ENCODE measurements around the gene NBPF26.
"Not testable (repeated sequence)": the region's sequence is repeated elsewhere in the genome, so short reads cannot be mapped to it uniquely, and the experiment has no call there.

NBPF26 gene

GRCh38 chr1:120723715-120724402 is at the start of gene NBPF26:
TSS of gene NBPF26 (plus strand) at chr1:120723945.
- peak; percentile 5 for DNase-seq

GRCh38 chr1:120680106-120680819 is 43.5 kb upstream of the NBPF26 start:
- not testable (repeated sequence) for DNase-seq

GRCh38 chr1:120680938-120681337 is 42.8 kb upstream of the NBPF26 start:
- DNase-seq: not testable (repeated sequence)

- not testable (repeated sequence) for DNase-seq
Measured at GRCh38 chr1:120684397-120684796, 39.3 kb upstream of the NBPF26 start.

- not testable (repeated sequence) for DNase-seq
Measured at GRCh38 chr1:120685622-120686021, 38.1 kb upstream of the NBPF26 start.

- DNase-seq: not testable (repeated sequence)
Measured at GRCh38 chr1:120687250-120687649, 36.5 kb upstream of the NBPF26 start.

- not testable (repeated sequence) for DNase-seq
Measured at GRCh38 chr1:120700807-120701562, 22.8 kb upstream of the NBPF26 start.

GRCh38 chr1:120723358-120723714 is 409 bp upstream of the NBPF26 start:
- DNase-seq: not testable (repeated sequence)

- not testable (repeated sequence) for DNase-seq
Measured at GRCh38 chr1:120724507-120724906, 762 bp downstream of the NBPF26 start.

- not testable (repeated sequence) for DNase-seq
Measured at GRCh38 chr1:120728811-120729210, 5.1 kb downstream of the NBPF26 start.

- not testable (repeated sequence) for DNase-seq
Measured at GRCh38 chr1:120769090-120769489, 45.3 kb downstream of the NBPF26 start.

- not testable (repeated sequence) for DNase-seq
Measured at GRCh38 chr1:120805452-120805851, 81.7 kb downstream of the NBPF26 start.

GRCh38 chr1:120811822-120812221 is 88.1 kb downstream of the NBPF26 start:
- not testable (repeated sequence) for DNase-seq

GRCh38 chr1:120825051-120825450 is 101.3 kb downstream of the NBPF26 start:
- not testable (repeated sequence) for DNase-seq

- not testable (repeated sequence) for DNase-seq
Measured at GRCh38 chr1:120826623-120827022, 102.9 kb downstream of the NBPF26 start.

GRCh38 chr1:120844186-120844944 is 120.6 kb downstream of the NBPF26 start:
- DNase-seq: peak; percentile 33

- not testable (repeated sequence) for DNase-seq
Measured at GRCh38 chr1:120844945-120845330, 121.2 kb downstream of the NBPF26 start.

GRCh38 chr1:120849400-120850286 is 125.9 kb downstream of the NBPF26 start:
- DNase-seq: not testable (repeated sequence)

GRCh38 chr1:120850287-120850536 is 126.5 kb downstream of the NBPF26 start:
- not testable (repeated sequence) for DNase-seq

- DNase-seq: peak; percentile 85
Measured at GRCh38 chr1:120850537-120851421, 127.0 kb downstream of the NBPF26 start.

- not testable (repeated sequence) for DNase-seq
Measured at GRCh38 chr1:120858144-120858543, 134.4 kb downstream of the NBPF26 start.
